ENCODE results near the gene H6PD.

Gene H6PD

GRCh38 chr1:9267827-9268581 is 33.4 kb downstream of the H6PD start:
- no peaks in the 10 kb centered on the region for H3K27me3 ChIP-seq (ENCODE audit: insufficient read depth, insufficient read length)
- H3K4me3 ChIP-seq (ENCODE audit: insufficient read length, low read depth) = no peak overlapping the region
- TF ChIP-seq ZNF274 (IDR thresholded peaks at IDR 0.05; ENCODE audit: low read depth, low read length) (no peak), SUZ12 (IDR thresholded peaks at IDR 0.05; ENCODE audit: extremely low read depth, insufficient read depth, insufficient read length) (no peak), YY1 (IDR thresholded peaks at IDR 0.05; ENCODE audit: insufficient read depth, insufficient read length) (no peak)
- no peak for DNase-seq (ENCODE audit: low read depth, low spot score)
- H3K9ac ChIP-seq (ENCODE audit: insufficient read length, low read depth) = no peak overlapping the region
- peaks cover 11% of the 10 kb centered on the region for H3K4me1 ChIP-seq (ENCODE audit: insufficient read depth, insufficient read length)
- no peaks in the 10 kb centered on the region for H3K9me3 ChIP-seq (ENCODE audit: insufficient read depth, low read length)
- H3K36me3 ChIP-seq (ENCODE audit: insufficient read depth, insufficient read length, low read length) = peaks cover 15% of the 10 kb centered on the region

- Histone ChIP-seq H3K9ac (ENCODE audit: insufficient read length, low read depth) (no peak overlapping the region), H3K4me1 (ENCODE audit: insufficient read depth, insufficient read length) (peaks cover 11% of the 10 kb centered on the region), H3K4me3 (ENCODE audit: insufficient read length, low read depth) (no peak overlapping the region), H3K36me3 (ENCODE audit: insufficient read depth, insufficient read length, low read length) (peaks cover 12% of the 10 kb centered on the region), H3K27me3 (ENCODE audit: insufficient read depth, insufficient read length) (no peaks in the 10 kb centered on the region), H3K9me3 (ENCODE audit: insufficient read depth, low read length) (no peaks in the 10 kb centered on the region)
- DNase-seq (ENCODE audit: low read depth, low spot score) = no peak
- TF ChIP-seq SUZ12 (IDR thresholded peaks at IDR 0.05; ENCODE audit: extremely low read depth, insufficient read depth, insufficient read length) (no peak), ZNF274 (IDR thresholded peaks at IDR 0.05; ENCODE audit: low read depth, low read length) (no peak), YY1 (IDR thresholded peaks at IDR 0.05; ENCODE audit: insufficient read depth, insufficient read length) (no peak)
These were observed 34.5 kb downstream of the H6PD start for GRCh38 chr1:9269078-9269501.

GRCh38 chr1:9269721-9270120 is 35.1 kb downstream of the H6PD start:
- no peak overlapping the region for H3K9ac ChIP-seq (ENCODE audit: insufficient read length, low read depth)
- no peaks in the 10 kb centered on the region for H3K9me3 ChIP-seq (ENCODE audit: insufficient read depth, low read length)
- H3K36me3 ChIP-seq (ENCODE audit: insufficient read depth, insufficient read length, low read length) = peaks cover 6% of the 10 kb centered on the region
- DNase-seq (ENCODE audit: low read depth, low spot score) = no peak
- no peak overlapping the region for H3K4me3 ChIP-seq (ENCODE audit: insufficient read length, low read depth)
- H3K4me1 ChIP-seq (ENCODE audit: insufficient read depth, insufficient read length) = peaks cover 11% of the 10 kb centered on the region
- TF ChIP-seq YY1 (IDR thresholded peaks at IDR 0.05; ENCODE audit: insufficient read depth, insufficient read length) (no peak), ZNF274 (IDR thresholded peaks at IDR 0.05; ENCODE audit: low read depth, low read length) (no peak), SUZ12 (IDR thresholded peaks at IDR 0.05; ENCODE audit: extremely low read depth, insufficient read depth, insufficient read length) (no peak)
- H3K27me3 ChIP-seq (ENCODE audit: insufficient read depth, insufficient read length) = no peaks in the 10 kb centered on the region

GRCh38 chr1:9270290-9270883 is 35.8 kb downstream of the H6PD start:
- Histone ChIP-seq H3K4me1 (ENCODE audit: insufficient read depth, insufficient read length) (peaks cover 11% of the 10 kb centered on the region), H3K9me3 (ENCODE audit: insufficient read depth, low read length) (no peaks in the 10 kb centered on the region), H3K27me3 (ENCODE audit: insufficient read depth, insufficient read length) (no peaks in the 10 kb centered on the region), H3K36me3 (ENCODE audit: insufficient read depth, insufficient read length, low read length) (no peaks in the 10 kb centered on the region), H3K9ac (ENCODE audit: insufficient read length, low read depth) (no peak overlapping the region), H3K4me3 (ENCODE audit: insufficient read length, low read depth) (no peak overlapping the region)
- TF ChIP-seq ZNF274 (IDR thresholded peaks at IDR 0.05; ENCODE audit: low read depth, low read length) = no peak
- no peak for TF ChIP-seq YY1 (IDR thresholded peaks at IDR 0.05; ENCODE audit: insufficient read depth, insufficient read length)
- no peak for TF ChIP-seq SUZ12 (IDR thresholded peaks at IDR 0.05; ENCODE audit: extremely low read depth, insufficient read depth, insufficient read length)
- no peak for DNase-seq (ENCODE audit: low read depth, low spot score)

GRCh38 chr1:9271283-9271682 is 36.7 kb downstream of the H6PD start:
- no peak overlapping the region for H3K4me3 ChIP-seq (ENCODE audit: insufficient read length, low read depth)
- TF ChIP-seq ZNF274 (IDR thresholded peaks at IDR 0.05; ENCODE audit: low read depth, low read length) (no peak), YY1 (IDR thresholded peaks at IDR 0.05; ENCODE audit: insufficient read depth, insufficient read length) (no peak), SUZ12 (IDR thresholded peaks at IDR 0.05; ENCODE audit: extremely low read depth, insufficient read depth, insufficient read length) (no peak)
- H3K9me3 ChIP-seq (ENCODE audit: insufficient read depth, low read length) = no peaks in the 10 kb centered on the region
- H3K4me1 ChIP-seq (ENCODE audit: insufficient read depth, insufficient read length) = peaks cover 11% of the 10 kb centered on the region
- H3K27me3 ChIP-seq (ENCODE audit: insufficient read depth, insufficient read length) = no peaks in the 10 kb centered on the region
- DNase-seq (ENCODE audit: low read depth, low spot score) = no peak
- H3K9ac ChIP-seq (ENCODE audit: insufficient read length, low read depth) = no peak overlapping the region
- H3K36me3 ChIP-seq (ENCODE audit: insufficient read depth, insufficient read length, low read length) = no peaks in the 10 kb centered on the region

- DNase-seq (ENCODE audit: low read depth, low spot score) = no peak
- Histone ChIP-seq H3K9me3 (ENCODE audit: insufficient read depth, low read length) (no peaks in the 10 kb centered on the region), H3K9ac (ENCODE audit: insufficient read length, low read depth) (peak overlapping the region; percentile 10), H3K4me3 (ENCODE audit: insufficient read length, low read depth) (no peak overlapping the region), H3K4me1 (ENCODE audit: insufficient read depth, insufficient read length) (peaks cover 11% of the 10 kb centered on the region), H3K36me3 (ENCODE audit: insufficient read depth, insufficient read length, low read length) (no peaks in the 10 kb centered on the region), H3K27me3 (ENCODE audit: insufficient read depth, insufficient read length) (no peaks in the 10 kb centered on the region)
- TF ChIP-seq ZNF274 (IDR thresholded peaks at IDR 0.05; ENCODE audit: low read depth, low read length) = no peak
- no peak for TF ChIP-seq SUZ12 (IDR thresholded peaks at IDR 0.05; ENCODE audit: extremely low read depth, insufficient read depth, insufficient read length)
- TF ChIP-seq YY1 (IDR thresholded peaks at IDR 0.05; ENCODE audit: insufficient read depth, insufficient read length) = no peak
These were observed 37.5 kb downstream of the H6PD start for GRCh38 chr1:9271861-9272595.

- Histone ChIP-seq H3K4me1 (ENCODE audit: insufficient read depth, insufficient read length) (peaks cover 7% of the 10 kb centered on the region), H3K27me3 (ENCODE audit: insufficient read depth, insufficient read length) (no peaks in the 10 kb centered on the region), H3K9ac (ENCODE audit: insufficient read length, low read depth) (no peak overlapping the region), H3K9me3 (ENCODE audit: insufficient read depth, low read length) (peaks cover 5% of the 10 kb centered on the region; the same call in 1 of the 2 replicates), H3K36me3 (ENCODE audit: insufficient read depth, insufficient read length, low read length) (no peaks in the 10 kb centered on the region), H3K4me3 (ENCODE audit: insufficient read length, low read depth) (no peak overlapping the region)
- TF ChIP-seq SUZ12 (IDR thresholded peaks at IDR 0.05; ENCODE audit: extremely low read depth, insufficient read depth, insufficient read length) (no peak), YY1 (IDR thresholded peaks at IDR 0.05; ENCODE audit: insufficient read depth, insufficient read length) (no peak), ZNF274 (IDR thresholded peaks at IDR 0.05; ENCODE audit: low read depth, low read length) (no peak)
- DNase-seq (ENCODE audit: low read depth, low spot score) = no peak
These were observed 38.6 kb downstream of the H6PD start for GRCh38 chr1:9273177-9273576.
